Upper lobe of left lung (tissue), 4 donors: ENCODE results near the gene GP2.

Source experiments
- POLR2A ChIP-seq, 4 donors: fragments of 450-650 bp; IDR thresholded peaks; one replicate each; pipeline ENCODE4 v1.5.1; 2016 to 2017; ENCODE audit warnings: antibody characterized with exemption in 4 of 4, mild to moderate bottlenecking in 2 of 4
- POLR2AphosphoS5 ChIP-seq, 2 donors: sonication (generic); formaldehyde crosslinking; IDR thresholded peaks; one replicate each; pipeline ENCODE4 v1.5.1; 2017; ENCODE audit warnings: antibody characterized with exemption in 2 of 2

GRCh38 chr16:20306401-20306800 lies 20.9 kb downstream of the GP2 start:
- no peak for TF ChIP-seq POLR2A (IDR thresholded peaks at IDR 0.05)
- TF ChIP-seq POLR2AphosphoS5 (IDR thresholded peaks at IDR 0.05), result no peak
